Measurements from ENCODE around the gene SIX4. TPM values are rescaled to one million over a fixed set of nuclear protein-coding genes. Genes with fewer than 3 reads are reported as not detected.

Gene SIX4
- total RNA-seq, 1 donor from 2014 or later, result 14.0 TPM

DNA sequence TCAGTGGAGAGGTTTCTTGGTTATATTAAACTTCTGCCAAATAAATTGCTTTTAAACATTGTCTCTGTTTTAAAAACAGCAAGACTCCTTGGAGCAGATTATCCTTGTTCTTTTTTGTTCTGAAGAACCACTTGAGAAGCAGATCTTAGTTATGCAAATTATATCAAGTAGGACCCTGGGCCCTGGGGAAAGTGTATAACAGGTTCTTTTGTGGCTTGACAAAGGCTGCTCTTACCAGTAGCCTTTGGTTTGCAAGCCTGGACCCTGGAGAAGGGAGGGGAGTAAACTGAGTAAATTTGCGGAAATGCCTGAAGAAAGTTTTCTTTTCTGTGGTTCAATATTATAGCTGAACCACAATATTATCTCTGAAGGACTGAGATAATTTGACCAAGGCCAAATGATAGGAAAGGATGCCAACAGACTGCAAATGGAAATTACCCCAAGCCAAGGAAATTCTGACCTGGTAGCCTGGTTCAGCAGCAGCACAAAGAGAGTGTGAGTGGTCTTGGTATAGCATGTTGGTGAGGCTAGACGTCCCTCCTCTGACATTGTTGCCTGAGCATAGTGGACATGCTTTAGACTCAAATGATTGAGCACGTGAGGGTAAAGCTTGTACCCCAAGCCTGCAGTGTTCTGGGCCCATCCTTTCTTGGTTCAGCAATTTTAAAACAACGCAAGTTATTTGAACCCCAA is 44.4 kb downstream of the SIX4 start:
- Mint-ChIP-seq H3K4me3 (ENCODE audit: unreplicated experiment) (no peak overlapping the region), H3K36me3 (ENCODE audit: low read depth, unreplicated experiment) (no peaks in the 10 kb centered on the region), H3K27me3 (ENCODE audit: low read depth, unreplicated experiment) (no peaks in the 10 kb centered on the region), H3K4me1 (ENCODE audit: low read depth, unreplicated experiment) (no peaks in the 10 kb centered on the region), H3K9me3 (ENCODE audit: unreplicated experiment) (no peaks in the 10 kb centered on the region), H3K27ac (ENCODE audit: unreplicated experiment) (no peak overlapping the region)
- TF ChIP-seq, protein P1, sequence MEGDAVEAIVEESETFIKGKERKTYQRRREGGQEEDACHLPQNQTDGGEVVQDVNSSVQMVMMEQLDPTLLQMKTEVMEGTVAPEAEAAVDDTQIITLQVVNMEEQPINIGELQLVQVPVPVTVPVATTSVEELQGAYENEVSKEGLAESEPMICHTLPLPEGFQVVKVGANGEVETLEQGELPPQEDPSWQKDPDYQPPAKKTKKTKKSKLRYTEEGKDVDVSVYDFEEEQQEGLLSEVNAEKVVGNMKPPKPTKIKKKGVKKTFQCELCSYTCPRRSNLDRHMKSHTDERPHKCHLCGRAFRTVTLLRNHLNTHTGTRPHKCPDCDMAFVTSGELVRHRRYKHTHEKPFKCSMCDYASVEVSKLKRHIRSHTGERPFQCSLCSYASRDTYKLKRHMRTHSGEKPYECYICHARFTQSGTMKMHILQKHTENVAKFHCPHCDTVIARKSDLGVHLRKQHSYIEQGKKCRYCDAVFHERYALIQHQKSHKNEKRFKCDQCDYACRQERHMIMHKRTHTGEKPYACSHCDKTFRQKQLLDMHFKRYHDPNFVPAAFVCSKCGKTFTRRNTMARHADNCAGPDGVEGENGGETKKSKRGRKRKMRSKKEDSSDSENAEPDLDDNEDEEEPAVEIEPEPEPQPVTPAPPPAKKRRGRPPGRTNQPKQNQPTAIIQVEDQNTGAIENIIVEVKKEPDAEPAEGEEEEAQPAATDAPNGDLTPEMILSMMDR (IDR thresholded peaks at IDR 0.05; ENCODE audit: insufficient read depth, low read depth, low read length), result no peak
- TF ChIP-seq EZH2 (IDR thresholded peaks at IDR 0.05; ENCODE audit: insufficient read depth, low read length), result no peak
- Histone ChIP-seq H3K36me3 (ENCODE audit: insufficient read depth, low read length) (no peaks in the 10 kb centered on the region), H2AFZ (ENCODE audit: low read depth, low read length) (no peak overlapping the region), H3K4me2 (ENCODE audit: low read length) (no peak overlapping the region), H3K79me2 (ENCODE audit: insufficient read depth, low read length) (no peaks in the 10 kb centered on the region), H3K4me3 (ENCODE audit: insufficient read depth, low read depth, low read length) (no peak overlapping the region), H3K27ac (ENCODE audit: low read depth, low read length) (no peak overlapping the region), H3K9ac (ENCODE audit: low read length) (no peak overlapping the region), H3K9me3 (ENCODE audit: insufficient read depth, low read depth, low read length) (no peaks in the 10 kb centered on the region), H3K27me3 (ENCODE audit: insufficient read depth, low read length) (no peaks in the 10 kb centered on the region), H4K20me1 (ENCODE audit: insufficient read depth, low read length) (no peaks in the 10 kb centered on the region), H3K4me1 (ENCODE audit: insufficient read depth, low read length) (no peaks in the 10 kb centered on the region)
- DNase-seq (ENCODE audit: low read depth) (no peak), FAIRE-seq (no peak)

DNA sequence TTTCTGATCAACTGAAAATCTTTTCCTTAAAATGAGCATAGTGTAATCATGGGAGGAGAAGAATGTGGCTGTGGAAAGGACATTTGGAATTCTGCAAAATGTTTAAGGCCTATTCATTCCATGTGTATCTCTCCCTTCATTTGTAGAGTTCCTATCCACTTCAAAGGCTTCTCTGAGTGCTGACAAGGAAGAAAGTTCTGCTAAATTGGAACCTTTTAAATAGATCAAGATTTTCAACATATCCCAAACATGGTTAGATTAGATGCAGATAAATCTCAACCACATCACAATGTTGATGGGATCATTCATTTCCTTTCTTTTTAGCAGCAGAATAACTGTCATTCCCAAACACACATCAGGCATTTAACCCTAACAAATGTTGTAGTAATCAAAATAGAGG is 46.5 kb downstream of the SIX4 start:
- H2AFZ ChIP-seq (ENCODE audit: low read depth, low read length), result no peak overlapping the region
- Mint-ChIP-seq H3K27me3 (ENCODE audit: low read depth, unreplicated experiment) (no peaks in the 10 kb centered on the region), H3K27ac (ENCODE audit: unreplicated experiment) (no peak overlapping the region), H3K4me1 (ENCODE audit: low read depth, unreplicated experiment) (no peaks in the 10 kb centered on the region), H3K36me3 (ENCODE audit: low read depth, unreplicated experiment) (no peaks in the 10 kb centered on the region), H3K9me3 (ENCODE audit: unreplicated experiment) (no peaks in the 10 kb centered on the region), H3K4me3 (ENCODE audit: unreplicated experiment) (no peak overlapping the region)
- DNase-seq (ENCODE audit: low read depth) (no peak), FAIRE-seq (no peak)
- H4K20me1 ChIP-seq (ENCODE audit: insufficient read depth, low read length), result no peaks in the 10 kb centered on the region
- H3K79me2 ChIP-seq (ENCODE audit: insufficient read depth, low read length), result no peaks in the 10 kb centered on the region
- no peaks in the 10 kb centered on the region for H3K27me3 ChIP-seq (ENCODE audit: insufficient read depth, low read length)
- no peaks in the 10 kb centered on the region for H3K9me3 ChIP-seq (ENCODE audit: insufficient read depth, low read depth, low read length)
- H3K4me1 ChIP-seq (ENCODE audit: insufficient read depth, low read length), result no peaks in the 10 kb centered on the region
- no peaks in the 10 kb centered on the region for H3K36me3 ChIP-seq (ENCODE audit: insufficient read depth, low read length)
- TF ChIP-seq, protein P1 (IDR thresholded peaks at IDR 0.05; ENCODE audit: insufficient read depth, low read depth, low read length), result no peak
- no peak for TF ChIP-seq EZH2 (IDR thresholded peaks at IDR 0.05; ENCODE audit: insufficient read depth, low read length)
- H3K4me3 ChIP-seq (ENCODE audit: insufficient read depth, low read depth, low read length), result no peak overlapping the region
- H3K9ac ChIP-seq (ENCODE audit: low read length), result no peak overlapping the region
- H3K27ac ChIP-seq (ENCODE audit: low read depth, low read length), result no peak overlapping the region
- no peak overlapping the region for H3K4me2 ChIP-seq (ENCODE audit: low read length)

DNA sequence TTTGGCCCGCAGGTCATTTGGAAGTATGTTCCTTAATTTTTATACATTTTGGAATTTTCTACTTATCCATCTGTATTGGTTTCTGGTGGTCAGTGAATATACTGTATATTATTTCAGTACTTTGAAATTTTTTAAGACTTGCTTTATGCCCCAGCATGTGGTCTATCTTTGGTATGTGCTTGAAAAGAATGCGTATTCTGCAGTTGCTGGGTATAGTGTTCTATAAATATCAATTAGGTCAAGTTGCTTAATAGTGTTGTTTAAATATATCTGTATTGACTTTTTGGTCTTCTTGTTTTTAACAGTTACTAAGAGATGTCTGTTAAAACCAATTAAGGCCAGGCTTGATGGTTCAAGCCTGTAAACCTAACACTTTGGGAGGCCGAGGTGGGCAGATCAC is 53.2 kb downstream of the SIX4 start:
- FAIRE-seq, result no peak
- no peaks in the 10 kb centered on the region for H4K20me1 ChIP-seq (ENCODE audit: insufficient read depth, low read length)
- Mint-ChIP-seq H3K4me1 (ENCODE audit: low read depth, unreplicated experiment) (no peaks in the 10 kb centered on the region), H3K9me3 (ENCODE audit: unreplicated experiment) (no peaks in the 10 kb centered on the region), H3K36me3 (ENCODE audit: low read depth, unreplicated experiment) (no peaks in the 10 kb centered on the region), H3K27me3 (ENCODE audit: low read depth, unreplicated experiment) (no peaks in the 10 kb centered on the region), H3K27ac (ENCODE audit: unreplicated experiment) (no peak overlapping the region), H3K4me3 (ENCODE audit: unreplicated experiment) (no peak overlapping the region)
- no peak overlapping the region for H3K27ac ChIP-seq (ENCODE audit: low read depth, low read length)
- H3K79me2 ChIP-seq (ENCODE audit: insufficient read depth, low read length), result no peaks in the 10 kb centered on the region
- H3K4me2 ChIP-seq (ENCODE audit: low read length), result no peak overlapping the region
- H2AFZ ChIP-seq (ENCODE audit: low read depth, low read length), result no peak overlapping the region
- no peaks in the 10 kb centered on the region for H3K9me3 ChIP-seq (ENCODE audit: insufficient read depth, low read depth, low read length)
- no peaks in the 10 kb centered on the region for H3K36me3 ChIP-seq (ENCODE audit: insufficient read depth, low read length)
- no peak for TF ChIP-seq EZH2 (IDR thresholded peaks at IDR 0.05; ENCODE audit: insufficient read depth, low read length)
- TF ChIP-seq, protein P1 (IDR thresholded peaks at IDR 0.05; ENCODE audit: insufficient read depth, low read depth, low read length), result no peak
- H3K9ac ChIP-seq (ENCODE audit: low read length), result no peak overlapping the region
- DNase-seq (ENCODE audit: low read depth), result no peak
- no peaks in the 10 kb centered on the region for H3K4me1 ChIP-seq (ENCODE audit: insufficient read depth, low read length)
- no peaks in the 10 kb centered on the region for H3K27me3 ChIP-seq (ENCODE audit: insufficient read depth, low read length)
- H3K4me3 ChIP-seq (ENCODE audit: insufficient read depth, low read depth, low read length), result no peak overlapping the region
